HG02610 (cell line): Measurements from ENCODE around the gene HID1.
"Not testable (repeated sequence)": the region's sequence is repeated elsewhere in the genome, so short reads cannot be mapped to it uniquely, and the experiment has no call there.

Experiments used
- ATAC-seq: cut with Tn5 transposase; IDR thresholded peaks from one replicate; pipeline ENCODE4 v1.9.1; 2021; ENCODE audit warnings: mild to moderate bottlenecking, moderate library complexity; ENCODE audit not compliant: unreplicated experiment

HID1 gene

GRCh38 chr17:75001915-75002843 lies 29.6 kb upstream of the HID1 start:
- no peak for ATAC-seq

- no peak for ATAC-seq
These were observed 27.0 kb upstream of the HID1 start for GRCh38 chr17:74999523-74999922.

- ATAC-seq = no peak
These were observed 26.2 kb upstream of the HID1 start for GRCh38 chr17:74998783-74999182.

- no peak for ATAC-seq
These were observed 23.3 kb upstream of the HID1 start for GRCh38 chr17:74995847-74996246.

- no peak for ATAC-seq
These were observed 21.9 kb upstream of the HID1 start for GRCh38 chr17:74994440-74994839.

- no peak for ATAC-seq
These were observed 19.7 kb upstream of the HID1 start for GRCh38 chr17:74992223-74992622.

- no peak for ATAC-seq
These were observed 18.1 kb upstream of the HID1 start for GRCh38 chr17:74990581-74991105.

GRCh38 chr17:74987909-74988711 lies 15.6 kb upstream of the HID1 start:
- peak; percentile 27 for ATAC-seq

- peak; percentile 96 for ATAC-seq
These were observed 14.9 kb upstream of the HID1 start, which contains the start of gene CDR2L for GRCh38 chr17:74987418-74987908. Gene CDR2L, plus strand, starts transcription at chr17:74987632. Its CDS starts 412 bp downstream, at chr17:74988044.

- no peak for ATAC-seq
These were observed 13.6 kb upstream of the HID1 start for GRCh38 chr17:74986206-74986576.

GRCh38 chr17:74982663-74983313 lies 10.2 kb upstream of the HID1 start:
- not testable (repeated sequence) for ATAC-seq

GRCh38 chr17:74981979-74982662 lies 9.6 kb upstream of the HID1 start:
- ATAC-seq = peak; percentile 54

- ATAC-seq = no peak
These were observed 8.9 kb upstream of the HID1 start for GRCh38 chr17:74981318-74981978.

GRCh38 chr17:74979408-74980146 lies 7.0 kb upstream of the HID1 start:
- no peak for ATAC-seq

GRCh38 chr17:74978240-74978639 lies 5.7 kb upstream of the HID1 start:
- no peak for ATAC-seq

GRCh38 chr17:74977802-74978201 lies 5.2 kb upstream of the HID1 start:
- ATAC-seq = no peak

GRCh38 chr17:74975943-74976342 lies 3.4 kb upstream of the HID1 start:
- no peak for ATAC-seq

- no peak for ATAC-seq
These were observed 392 bp upstream of the HID1 start for GRCh38 chr17:74972973-74973328.

- no peak for ATAC-seq
These were observed 785 bp downstream of the HID1 start for GRCh38 chr17:74971842-74972106.
